HG02852 (cell line): Measurements from ENCODE around the gene TMUB2.
"Not testable (repeated sequence)": the region's sequence is repeated elsewhere in the genome, so short reads cannot be mapped to it uniquely, and the experiment has no call there.

ENCODE experiments used
- ATAC-seq: cut with Tn5 transposase; IDR thresholded peaks from one replicate; pipeline ENCODE4 v1.9.1; 2021; ENCODE audit warnings: mild to moderate bottlenecking, moderate library complexity; ENCODE audit not compliant: unreplicated experiment

Gene TMUB2

DNA sequence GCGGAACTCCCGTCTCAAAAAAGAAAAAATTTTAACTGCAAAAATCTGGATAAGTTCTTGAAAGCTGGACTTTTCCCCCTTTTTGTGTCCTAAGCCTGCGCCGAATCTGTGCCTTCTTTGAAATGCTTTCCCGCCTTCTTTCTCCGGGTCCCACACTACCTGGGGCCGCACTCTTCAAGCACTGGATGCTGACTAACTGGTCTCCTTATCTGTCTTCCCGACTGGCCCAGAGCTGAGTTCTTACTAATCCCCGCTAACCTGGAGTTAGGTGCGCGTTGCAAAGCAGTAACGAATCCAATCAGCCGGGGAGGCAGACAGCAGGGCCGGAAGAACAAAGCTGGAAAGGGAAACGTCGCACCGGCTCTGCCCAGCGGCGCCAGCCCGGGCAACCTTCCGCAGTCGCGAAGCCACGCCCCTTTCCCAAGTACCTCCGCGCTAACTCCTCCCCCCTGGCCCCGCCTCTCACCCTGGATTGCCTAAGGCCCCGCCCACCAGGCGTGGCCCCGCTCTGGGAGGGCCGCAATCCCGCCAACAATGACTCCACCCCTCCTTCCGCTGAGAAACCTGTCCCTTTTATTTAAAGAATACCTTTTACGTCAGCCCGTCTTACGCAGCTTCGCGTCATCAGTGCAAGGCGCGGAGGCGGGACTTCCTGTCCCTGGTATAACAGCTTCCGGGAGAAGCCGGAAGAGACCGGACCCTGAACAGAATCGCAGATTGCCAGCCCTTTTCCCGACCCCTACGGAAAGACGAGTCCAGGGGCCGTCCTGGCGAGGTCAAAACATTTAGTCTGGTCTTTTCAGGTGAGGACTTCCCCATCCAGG lies at the start of gene TMUB2:
Gene TMUB2, plus strand, starts transcription at position 666 of the 824 bp plus-strand sequence. CDS start 737 bp downstream, outside the sequence.
- ATAC-seq: peak; percentile 85

DNA sequence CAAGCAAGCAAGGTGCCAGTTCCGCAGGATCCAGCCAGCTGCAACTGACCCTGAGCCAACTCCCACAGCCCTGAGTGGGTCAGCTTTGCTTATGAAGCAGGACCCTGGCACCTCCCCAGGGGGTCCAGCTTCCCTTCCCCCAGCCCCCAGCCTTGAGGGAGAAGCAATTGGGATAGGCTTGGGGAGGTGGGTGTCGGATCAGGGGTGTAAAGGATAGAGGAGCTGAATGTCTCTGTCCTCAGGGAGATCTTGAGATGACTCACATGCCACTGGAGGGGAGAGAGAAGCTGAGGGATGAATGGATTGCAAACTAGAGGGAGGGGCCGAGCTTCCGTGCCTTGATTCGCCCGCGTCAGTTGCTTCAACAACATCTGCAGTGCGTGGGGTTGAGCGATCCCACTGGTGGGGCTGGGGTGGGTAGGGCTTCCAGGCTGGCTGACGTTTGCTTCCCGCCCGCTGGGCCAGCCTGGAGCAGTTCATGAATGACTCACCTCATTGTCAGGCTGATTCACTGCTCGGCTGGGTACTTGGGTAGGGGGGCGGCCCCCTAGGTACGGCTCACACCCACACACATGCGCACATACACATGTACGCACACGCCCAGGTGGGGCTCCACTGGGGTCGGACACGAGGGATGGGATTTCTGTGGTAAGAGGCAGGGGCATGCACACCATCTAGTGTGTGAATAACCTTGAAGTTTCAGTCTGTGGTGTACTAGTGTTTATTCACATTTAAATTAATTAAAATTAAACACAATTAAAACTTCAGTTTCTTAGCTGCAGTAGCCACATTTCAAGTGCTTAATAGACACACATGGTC lies 48.7 kb upstream of the TMUB2 start:
- no peak for ATAC-seq

DNA sequence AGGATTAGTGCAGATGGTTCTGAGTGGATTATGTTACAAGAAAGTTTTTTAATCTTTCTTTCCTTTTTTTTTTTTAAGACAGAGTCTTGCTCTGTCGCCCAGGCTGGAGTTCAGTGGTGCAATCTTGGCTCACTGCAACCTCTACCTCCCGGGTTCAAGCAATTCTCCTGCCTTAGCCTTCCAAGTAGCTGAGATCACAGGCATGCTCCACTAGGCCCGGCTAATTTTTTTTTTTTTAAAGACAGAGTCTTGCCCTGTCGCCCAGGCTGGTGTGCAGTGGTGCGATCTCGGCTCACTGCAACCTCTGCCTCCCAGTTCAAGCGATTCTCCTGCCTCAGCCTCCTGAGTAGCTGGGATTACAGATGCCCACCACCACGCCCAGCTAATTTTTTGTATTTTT lies 42.9 kb upstream of the TMUB2 start:
- ATAC-seq: not testable (repeated sequence)

DNA sequence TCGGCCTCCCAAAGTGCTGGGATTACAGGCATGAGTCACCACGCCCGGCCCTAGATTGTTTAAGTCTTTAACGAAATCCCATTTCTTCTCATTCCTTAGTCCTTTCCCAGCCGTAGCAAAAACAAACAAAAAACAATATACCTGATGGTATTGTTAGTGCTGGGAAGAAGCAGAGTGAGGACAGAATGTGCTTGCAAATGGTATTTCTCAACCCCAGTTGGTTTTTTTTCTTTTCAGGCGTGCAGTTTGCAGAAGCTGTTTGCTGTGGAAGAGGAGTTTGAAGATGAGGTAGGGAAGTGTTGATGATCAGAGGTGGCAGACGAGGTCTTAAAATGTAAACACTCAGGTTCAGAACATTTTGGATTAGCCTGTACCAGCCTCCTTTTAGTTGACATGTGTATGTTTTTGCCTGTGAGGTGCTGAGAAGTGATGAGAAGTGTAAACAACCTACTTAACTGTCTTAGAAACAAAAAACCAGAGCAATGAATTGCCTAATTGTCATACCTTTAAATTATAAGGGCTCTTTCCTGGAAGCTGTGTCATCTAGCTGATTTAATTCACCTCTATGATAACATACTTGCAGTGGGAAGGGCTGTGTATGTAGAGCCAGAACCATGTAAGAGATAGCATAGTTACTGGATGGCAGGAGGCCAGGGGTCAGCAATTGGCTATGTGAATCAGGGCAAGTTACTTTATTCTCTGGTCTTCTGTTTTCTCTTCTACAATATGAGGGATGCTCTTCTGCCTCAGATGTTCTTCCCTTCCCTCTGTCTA lies 41.6 kb upstream of the TMUB2 start:
- no peak for ATAC-seq

DNA sequence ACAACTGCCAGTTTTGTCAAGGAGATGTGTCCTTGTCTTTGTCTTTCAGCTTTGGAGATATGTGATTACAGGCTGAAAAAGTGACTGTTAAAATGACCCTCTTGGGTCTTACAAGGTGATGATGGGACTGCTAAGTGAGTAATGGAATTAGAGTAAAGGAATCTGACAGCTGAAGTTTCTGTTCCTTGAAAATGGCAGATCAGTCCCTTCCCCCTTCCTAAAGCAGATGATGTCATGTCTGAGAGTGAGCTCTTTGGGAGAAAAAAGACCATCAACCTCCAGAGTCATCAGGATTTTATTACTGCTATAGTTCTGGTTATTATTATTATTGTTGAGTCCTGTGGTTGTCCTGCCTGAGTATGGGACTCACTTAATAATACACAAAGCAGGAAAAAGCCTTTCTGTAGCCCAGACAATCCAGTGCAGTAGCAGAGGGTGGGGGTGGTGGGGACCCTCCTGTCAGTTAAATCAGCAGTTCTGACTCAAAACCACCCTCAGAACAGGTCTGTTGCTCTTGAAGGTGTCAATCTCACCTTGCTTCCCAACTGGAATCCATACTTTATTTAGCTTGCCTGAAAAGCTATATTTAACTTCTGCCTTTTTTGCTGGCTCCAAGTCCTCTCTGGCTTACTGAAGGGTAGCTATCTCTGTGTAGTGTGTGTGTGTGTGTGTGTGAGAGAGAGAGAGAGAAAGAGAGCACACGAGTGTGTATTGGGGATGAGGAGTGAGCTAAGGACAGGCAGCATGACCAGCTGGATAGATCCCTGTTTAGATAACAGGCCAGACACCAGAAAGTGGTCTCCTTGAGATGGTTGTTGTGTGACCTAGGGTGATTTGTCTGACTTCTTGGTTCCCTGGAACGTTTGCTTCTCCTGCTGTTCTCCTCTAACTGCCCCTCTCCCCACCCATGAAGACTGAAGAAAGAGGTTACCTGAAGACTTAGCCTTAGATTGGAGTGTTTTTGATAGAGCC lies 40.1 kb upstream of the TMUB2 start:
- no peak for ATAC-seq

DNA sequence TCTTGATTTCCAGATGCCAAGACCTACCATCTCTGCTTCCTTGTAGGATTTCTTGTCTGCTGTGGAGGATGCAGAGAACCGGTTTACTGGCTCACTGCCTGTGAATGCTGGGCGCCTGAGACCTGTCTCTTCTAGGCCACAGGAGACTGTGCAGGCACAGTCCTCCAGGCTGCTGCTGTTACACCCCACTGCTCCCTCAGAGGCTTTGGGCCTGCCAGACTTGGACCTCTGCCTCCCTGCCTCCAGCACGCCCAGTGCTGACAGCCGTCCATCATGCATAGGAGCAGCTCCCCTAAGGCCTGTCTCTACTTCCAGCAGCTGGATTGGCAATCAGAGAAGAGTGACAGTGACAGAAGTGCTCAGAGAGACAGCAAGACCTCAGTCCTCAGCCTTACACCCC lies 39.0 kb upstream of the TMUB2 start:
- no peak for ATAC-seq

DNA sequence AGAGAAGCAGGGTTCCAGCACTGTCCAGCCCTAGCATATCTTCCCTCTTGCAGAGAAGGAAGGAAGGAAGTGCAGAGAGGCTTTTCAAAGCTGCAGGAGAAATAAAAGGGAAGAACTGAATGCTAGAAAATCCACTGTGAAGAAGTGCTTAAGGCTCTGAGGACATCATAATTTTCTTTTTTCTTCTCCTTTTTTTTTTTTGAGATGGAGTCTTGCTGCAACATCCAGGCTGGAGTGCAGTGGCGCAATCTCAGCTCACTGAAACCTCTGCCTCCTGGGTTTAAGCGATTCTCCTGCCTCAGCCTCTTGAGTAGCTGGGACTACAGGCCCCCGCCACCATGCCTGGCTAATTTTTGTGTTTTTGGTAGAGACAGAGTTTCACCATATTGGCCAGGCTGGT lies 37.7 kb upstream of the TMUB2 start:
- ATAC-seq: not testable (repeated sequence)

DNA sequence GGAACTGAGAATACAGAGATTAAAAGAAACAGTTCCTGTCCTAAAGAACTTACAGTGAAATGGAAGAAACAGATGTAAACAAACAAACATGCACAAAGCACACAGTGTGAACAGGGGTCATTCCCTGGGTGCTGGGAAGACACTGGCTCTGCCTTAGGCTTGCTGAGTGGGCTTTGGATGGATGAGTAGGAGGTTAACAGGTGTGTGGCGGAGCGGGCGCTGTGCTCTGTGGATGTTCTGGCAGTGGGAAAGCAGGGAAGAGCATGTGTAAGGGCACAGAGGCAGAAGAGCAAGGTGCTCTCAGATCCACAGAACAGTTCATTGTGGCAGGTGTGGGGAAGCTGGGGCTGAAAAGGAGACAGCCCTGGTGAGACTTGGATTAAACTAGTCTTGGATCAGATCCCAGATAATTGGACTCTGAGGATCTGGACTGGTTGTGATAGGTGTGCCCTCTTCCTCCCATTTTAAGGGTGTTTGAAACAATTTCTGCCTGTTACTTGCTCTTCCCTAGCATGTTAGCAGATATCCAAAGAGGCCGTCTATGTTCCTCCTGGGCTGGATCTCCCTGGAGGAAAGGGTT lies 36.9 kb upstream of the TMUB2 start:
- no peak for ATAC-seq

DNA sequence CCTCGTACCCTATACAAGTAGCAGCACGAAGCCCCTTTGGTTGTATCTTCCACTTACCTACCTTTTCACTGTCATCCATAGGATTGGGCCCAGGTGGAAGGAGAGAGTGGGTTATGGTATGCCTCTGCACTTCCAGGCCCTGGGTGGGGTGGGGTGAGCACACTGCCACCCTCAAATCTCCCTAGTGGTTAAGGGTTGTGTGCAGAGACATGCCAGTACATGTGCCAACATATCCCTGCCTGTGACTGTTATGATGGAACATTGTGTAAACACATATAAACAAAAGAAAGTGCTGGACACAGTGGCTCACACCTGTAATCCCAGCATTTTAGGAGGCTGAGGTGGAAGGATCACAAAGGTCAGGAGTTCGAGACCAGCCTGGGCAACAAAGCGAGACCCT lies 33.9 kb upstream of the TMUB2 start:
- ATAC-seq: no peak

DNA sequence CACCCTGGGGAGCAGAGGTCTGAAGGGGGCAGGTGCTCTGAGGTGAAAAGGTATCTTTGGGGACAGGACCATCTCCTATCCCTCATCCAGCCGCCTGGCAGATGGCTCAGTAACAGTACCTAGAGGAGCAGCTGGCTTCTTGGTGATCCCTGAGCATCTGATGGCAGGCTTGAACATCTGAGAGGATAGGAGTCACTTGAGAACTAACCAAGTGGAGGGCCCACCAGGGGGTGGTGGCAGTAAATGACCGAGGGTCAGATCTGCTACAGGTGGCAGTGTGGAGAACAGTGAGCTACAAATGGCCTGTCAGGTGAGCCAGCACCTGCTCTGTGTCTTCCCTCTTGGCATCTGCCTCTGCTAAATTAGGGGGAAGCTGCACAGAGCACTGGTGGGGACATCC lies 31.3 kb upstream of the TMUB2 start:
- no peak for ATAC-seq

DNA sequence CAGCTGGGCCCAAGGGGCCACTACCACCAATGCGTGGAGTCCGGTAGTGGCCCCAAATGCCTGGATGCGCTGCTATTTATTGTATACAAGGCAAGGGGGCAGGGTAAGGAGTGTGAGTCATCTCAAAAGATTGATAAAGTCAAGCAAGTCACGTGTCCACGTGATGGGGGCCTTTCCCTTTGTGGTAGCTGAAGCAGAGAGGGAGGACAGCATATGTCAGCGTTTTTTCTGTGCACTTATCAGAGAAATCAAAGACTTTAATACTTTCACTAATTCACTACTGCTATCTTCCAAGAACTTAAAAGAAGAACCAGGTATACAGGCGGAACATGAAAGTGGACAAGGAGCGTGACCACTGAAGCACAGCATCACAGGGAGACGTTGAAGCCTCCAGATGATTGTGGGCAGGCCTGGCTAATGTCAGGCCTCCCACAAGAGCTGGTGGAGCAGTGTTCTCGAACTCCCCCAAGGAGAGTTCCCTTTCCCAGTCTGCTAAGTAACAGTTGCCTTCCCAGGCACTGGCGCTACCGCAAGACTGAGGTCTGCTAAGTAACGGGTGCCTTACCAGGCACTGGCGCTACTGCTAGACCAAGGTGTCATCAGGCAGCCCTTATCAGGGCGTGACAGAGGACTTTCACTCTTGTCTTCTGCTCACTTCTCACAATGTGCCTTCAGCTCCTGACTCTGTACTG lies 27.1 kb upstream of the TMUB2 start:
- ATAC-seq: no peak

DNA sequence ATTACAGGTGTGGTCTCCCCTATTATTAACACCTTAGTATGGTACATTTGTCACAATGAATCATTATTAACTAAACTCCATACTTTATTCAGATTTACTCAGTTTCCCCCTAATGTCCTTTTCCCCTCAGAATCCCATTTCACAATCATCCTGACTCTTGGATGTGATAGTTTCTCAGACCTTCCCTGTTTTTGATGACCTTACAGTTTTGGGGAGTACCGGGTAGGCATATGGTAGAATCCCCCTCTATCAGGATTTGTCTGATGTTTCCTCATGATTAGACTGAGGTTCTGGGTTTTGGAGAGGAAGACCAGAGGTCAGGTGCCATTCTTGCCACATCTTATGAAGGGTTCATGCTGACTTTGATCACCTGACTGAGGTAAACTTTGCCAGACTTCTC lies 22.3 kb upstream of the TMUB2 start:
- ATAC-seq: no peak

DNA sequence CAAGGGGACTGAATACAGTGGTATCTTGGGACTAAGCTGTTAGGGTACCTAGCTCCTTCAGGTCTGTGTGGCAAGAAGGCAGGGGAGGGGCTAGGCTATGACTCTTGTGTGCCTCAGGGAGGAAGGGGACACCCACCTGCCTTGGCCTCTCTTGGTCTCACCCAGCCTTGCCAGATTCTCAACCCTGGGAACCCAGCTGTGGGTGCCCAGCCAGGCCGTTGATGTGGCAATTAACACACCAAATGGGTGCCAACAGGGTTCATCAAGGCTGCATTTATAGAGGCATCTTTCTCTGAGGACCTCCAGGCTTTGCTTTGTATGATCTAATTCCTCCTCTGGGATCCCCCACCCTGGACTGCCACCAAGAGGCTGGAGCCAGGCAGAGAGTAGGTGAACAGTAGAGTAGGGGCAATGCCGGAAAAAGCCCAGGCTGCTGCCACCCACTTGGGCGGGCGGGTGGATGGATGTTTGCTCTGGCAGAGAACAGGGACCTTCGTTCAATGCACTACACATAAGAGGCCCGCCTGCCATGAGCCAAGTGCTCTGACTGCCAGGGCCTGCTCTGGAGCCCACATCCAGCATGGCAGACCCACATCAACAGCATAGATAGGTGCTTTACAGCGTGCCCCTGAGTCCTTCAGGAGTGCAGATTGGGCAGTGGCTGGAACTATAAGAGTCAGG lies 19.5 kb upstream of the TMUB2 start:
- ATAC-seq: no peak

DNA sequence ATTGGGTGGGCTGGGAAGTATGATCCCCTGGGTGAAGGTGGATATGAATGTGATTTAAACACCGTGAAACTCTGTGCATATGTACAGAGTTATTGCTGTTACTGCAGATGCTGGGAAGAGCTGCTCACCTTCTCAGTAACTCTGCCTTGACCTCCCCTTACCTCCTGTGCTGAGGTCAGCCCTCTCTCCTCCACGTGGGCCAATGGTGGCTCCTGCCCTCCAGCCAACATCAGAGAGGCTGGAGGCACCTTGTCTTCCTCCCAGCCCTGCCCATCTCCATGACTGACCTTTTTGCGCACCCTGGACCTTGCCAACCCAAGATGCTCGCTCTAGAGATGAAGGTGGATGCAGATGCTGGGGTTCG lies 16.7 kb upstream of the TMUB2 start:
- ATAC-seq: no peak

DNA sequence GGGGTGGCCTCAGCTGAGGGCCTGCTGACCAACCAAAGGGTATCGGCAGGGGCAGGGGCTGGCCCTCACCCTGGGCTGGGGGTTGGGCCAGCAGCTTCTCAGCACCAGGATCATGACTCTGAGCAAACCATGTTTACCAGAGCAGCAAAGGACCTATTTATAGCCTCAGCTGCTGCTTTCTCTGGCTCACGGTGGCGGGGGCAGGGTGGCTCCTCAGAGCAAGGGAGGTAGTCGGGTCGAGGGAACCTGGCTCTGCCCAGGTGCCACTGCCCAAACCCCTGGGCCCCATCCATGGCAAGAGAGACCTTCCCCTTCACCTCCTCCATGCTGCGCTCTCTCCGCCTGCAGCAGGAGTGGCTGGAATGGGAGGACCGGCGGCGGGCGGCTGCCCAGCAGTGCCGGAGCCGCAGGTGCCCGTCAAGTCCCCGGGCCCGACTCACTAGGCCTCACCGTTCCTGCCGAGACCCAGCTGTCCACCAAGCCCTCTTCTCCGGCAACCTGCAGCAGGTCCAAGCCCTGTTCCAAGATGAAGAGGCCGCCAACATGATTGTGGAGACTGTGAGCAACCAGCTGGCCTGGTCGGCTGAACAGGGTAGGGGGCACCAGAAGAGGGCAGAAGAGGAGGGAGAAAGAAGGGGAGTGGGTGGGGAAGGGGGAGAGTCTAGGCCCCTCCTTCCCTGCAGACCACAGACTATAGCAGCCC lies 16.1 kb upstream of the TMUB2 start, which contains the start of gene ASB16:
Gene ASB16, plus strand, starts transcription at position 206 of the 703 bp plus-strand sequence. Its CDS starts 86 bp downstream, at position 292.
- no peak for ATAC-seq

DNA sequence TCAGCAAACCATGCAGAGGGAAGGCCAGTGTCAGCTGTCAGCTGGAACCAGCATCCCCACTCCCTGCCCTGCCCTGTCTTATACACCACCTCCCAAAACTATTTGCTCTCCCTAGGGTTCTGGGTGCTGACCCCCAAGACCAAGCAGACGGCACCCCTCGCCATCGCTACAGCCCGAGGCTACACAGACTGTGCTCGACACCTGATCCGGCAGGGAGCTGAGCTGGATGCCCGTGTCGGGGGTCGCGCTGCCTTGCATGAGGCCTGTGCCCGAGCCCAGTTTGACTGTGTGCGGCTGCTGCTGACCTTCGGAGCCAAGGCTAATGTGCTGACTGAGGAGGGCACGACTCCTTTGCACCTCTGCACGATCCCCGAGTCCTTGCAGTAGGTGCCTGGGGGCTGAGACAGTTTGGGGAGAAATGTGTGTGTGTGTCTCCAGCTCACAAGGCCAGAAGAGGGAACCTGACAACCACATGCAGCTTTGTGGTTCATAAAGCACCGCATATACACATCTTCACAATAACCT lies 14.8 kb upstream of the TMUB2 start:
- ATAC-seq: no peak

DNA sequence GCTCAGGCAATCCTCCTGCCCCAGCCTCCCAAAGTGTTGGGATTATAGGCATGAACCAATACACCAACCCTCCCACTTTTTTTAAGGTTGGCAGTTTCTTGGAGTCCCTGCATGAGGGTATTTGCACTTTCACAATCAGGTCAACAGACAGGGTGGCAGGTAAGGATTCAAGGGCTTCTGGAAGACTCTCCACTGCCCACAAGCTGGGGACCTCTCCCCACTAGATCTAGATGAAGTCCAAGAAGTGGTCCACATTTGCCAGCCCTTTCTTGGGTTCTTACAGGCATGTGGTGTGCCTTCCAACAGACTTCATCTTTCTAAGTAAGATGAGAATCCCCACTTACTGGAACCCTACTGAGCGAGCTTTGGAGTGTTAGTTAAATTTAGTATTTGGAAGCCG lies 12.3 kb upstream of the TMUB2 start:
- ATAC-seq: no peak

DNA sequence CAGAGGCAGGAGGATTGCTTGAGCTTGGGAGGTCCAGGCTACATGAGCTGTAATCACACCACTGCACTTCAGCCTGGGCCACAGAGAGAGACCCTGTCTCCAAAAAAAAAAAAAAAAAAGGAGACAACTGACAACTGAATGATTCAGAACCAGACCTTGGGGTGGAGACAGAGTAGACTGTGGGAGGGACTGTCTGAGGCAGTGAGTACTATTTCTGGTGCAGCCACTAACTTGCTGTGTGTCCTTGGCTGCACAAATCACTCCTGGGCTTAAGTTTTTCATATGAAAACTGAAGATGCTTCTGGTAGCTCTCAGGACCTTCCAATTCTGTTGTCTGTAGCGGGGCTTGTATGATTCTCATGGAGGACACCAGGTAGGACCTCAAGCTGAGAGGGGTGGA lies 10.5 kb upstream of the TMUB2 start:
- ATAC-seq: no peak
